ENCODE data around the gene PTPRR. TPM values are rescaled to one million over a fixed set of nuclear protein-coding genes. Genes with fewer than 3 reads are reported as not detected.
A peak's percentile ranks its signal among the peaks of the same experiment; 100 is the strongest.

PTPRR gene
- total and polyA plus RNA-seq, 4 donors: 0.17 to 1.5 (median 0.61) TPM

- Histone ChIP-seq H3K9ac (ENCODE audit: insufficient read depth in 1 of 2, low read length in 2 of 2) (peak overlapping the region in 1 of 2 donors; percentile 33), H3K27ac (ENCODE audit: low read depth in 1 of 2, low read length in 1 of 2) (peak overlapping the region in 1 of 2 donors; percentile 43)
- WGBS, 2 donors: 22 to 26% methylated on average over 19 of the region's 19 CpGs
Measured at GRCh38 chr12:70719672-70720420, 200.7 kb downstream of the PTPRR start.

GRCh38 chr12:70719071-70719470, 201.5 kb downstream of the PTPRR start:
- ATAC-seq (ENCODE audit: insufficient read depth, low FRiP score): no peak
- 60 to 64% methylated on average over 12 of the region's 12 CpGs for WGBS, 2 donors
- Histone ChIP-seq H3K9me3 (ENCODE audit: control insufficient read depth in 4 of 4, insufficient read depth in 3 of 4, low read length in 3 of 4) (no peaks in the 10 kb centered on the region), H3K36me3 (ENCODE audit: control insufficient read depth in 4 of 4, insufficient read depth in 4 of 4, low read length in 4 of 4) (no peaks in the 10 kb centered on the region), H3K4me1 (ENCODE audit: control insufficient read depth in 5 of 5, insufficient read depth in 5 of 5, low read length in 5 of 5) (peaks cover 0 to 12% (median 0%) of the 10 kb centered on the region in 5 donors), H3K27ac (ENCODE audit: low read depth in 1 of 2, low read length in 1 of 2) (peak overlapping the region in 1 of 2 donors; percentile 59), H3K27me3 (ENCODE audit: control insufficient read depth in 3 of 3, insufficient read depth in 3 of 3, low read length in 2 of 3) (peaks cover 0 to 2% (median 0%) of the 10 kb centered on the region in 3 donors), H3K9ac (ENCODE audit: insufficient read depth in 1 of 2, low read length in 2 of 2) (no peak overlapping the region), H3K4me3 (no peak overlapping the region)
- DNase-seq: peak in 1 of 3 donors; percentile 53
- no peak for TF ChIP-seq CTCF (IDR thresholded peaks at IDR 0.05; ENCODE audit: control extremely low read depth, extremely low read depth)

More at GRCh38 chr12:70719672-70720420, 200.7 kb downstream of the PTPRR start:
- TF ChIP-seq CTCF (IDR thresholded peaks at IDR 0.05; ENCODE audit: control extremely low read depth, extremely low read depth): peak; percentile 72
- ATAC-seq (ENCODE audit: insufficient read depth, low FRiP score) (peak; percentile 78), DNase-seq (peak; percentile 71 to 79 (median 72))
- Histone ChIP-seq H3K27me3 (ENCODE audit: control insufficient read depth in 3 of 3, insufficient read depth in 3 of 3, low read length in 2 of 3) (peaks cover 0 to 2% (median 0%) of the 10 kb centered on the region in 3 donors), H3K4me3 (no peak overlapping the region), H3K4me1 (ENCODE audit: control insufficient read depth in 5 of 5, insufficient read depth in 5 of 5, low read length in 5 of 5) (peaks cover 0 to 12% (median 0%) of the 10 kb centered on the region in 5 donors), H3K36me3 (ENCODE audit: control insufficient read depth in 4 of 4, insufficient read depth in 4 of 4, low read length in 4 of 4) (no peaks in the 10 kb centered on the region), H3K9me3 (ENCODE audit: control insufficient read depth in 4 of 4, insufficient read depth in 3 of 4, low read length in 3 of 4) (no peaks in the 10 kb centered on the region)

- no peak for DNase-seq
- no peak for ATAC-seq (ENCODE audit: insufficient read depth, low FRiP score)
- H3K27me3 ChIP-seq (ENCODE audit: control insufficient read depth in 3 of 3, insufficient read depth in 3 of 3, low read length in 2 of 3): no peaks in the 10 kb centered on the region
- no peaks in the 10 kb centered on the region for H3K9me3 ChIP-seq (ENCODE audit: control insufficient read depth in 4 of 4, insufficient read depth in 3 of 4, low read length in 3 of 4)
- no peak overlapping the region for H3K9ac ChIP-seq (ENCODE audit: insufficient read depth in 1 of 2, low read length in 2 of 2)
- H3K36me3 ChIP-seq (ENCODE audit: control insufficient read depth in 4 of 4, insufficient read depth in 4 of 4, low read length in 4 of 4): no peaks in the 10 kb centered on the region
- TF ChIP-seq CTCF (IDR thresholded peaks at IDR 0.05; ENCODE audit: control extremely low read depth, extremely low read depth): no peak
- no peak overlapping the region for H3K27ac ChIP-seq (ENCODE audit: low read depth in 1 of 2, low read length in 1 of 2)
- no peak overlapping the region for H3K4me3 ChIP-seq
- no peaks in the 10 kb centered on the region for H3K4me1 ChIP-seq (ENCODE audit: control insufficient read depth in 5 of 5, insufficient read depth in 5 of 5, low read length in 5 of 5)
- WGBS, 2 donors: 66 to 83% methylated on average over 3 of the region's 3 CpGs
Measured at GRCh38 chr12:70711831-70712230, 208.7 kb downstream of the PTPRR start.

Data from lung (tissue), 12 donors.